Transverse colon (tissue), 4 donors: Measurements from ENCODE around the gene NHERF2. TPM values are rescaled to one million over a fixed set of nuclear protein-coding genes. Genes with fewer than 3 reads are reported as not detected.

ENCODE experiments used
- DNase-seq: peaks from one replicate; pipeline ENCODE4 v3.0.0-alpha.2; 2019
- H3K27ac ChIP-seq, 4 donors: fragments of 200-600 bp; sonication (generic); 2 replicates each; pipeline ENCODE4 v1.5.1; 2016 to 2018; ENCODE audit warnings: inconsistent platforms in 4 of 4
- H3K27me3 ChIP-seq: fragments of 200-600 bp; sonication (generic); 2 replicates; pipeline ENCODE4 v1.5.1; 2017; ENCODE audit warnings: inconsistent platforms
- H3K36me3 ChIP-seq, 4 donors: fragments of 200-600 bp; sonication (generic); 2 replicates each; pipeline ENCODE4 v1.5.1; 2017 to 2019; ENCODE audit warnings: inconsistent platforms in 4 of 4
- H3K4me1 ChIP-seq, 4 donors: fragments of 200-600 bp; sonication (generic); 2 replicates each; pipeline ENCODE4 v1.5.1; 2017 to 2020; ENCODE audit warnings: inconsistent platforms in 4 of 4
- H3K4me3 ChIP-seq, 4 donors: fragments of 200-600 bp; sonication (generic); 1 replicate in 1 of 4; 2 replicates in 3 of 4; pipeline versions ENCODE4 v1.5.1 to v1.6.1; 2017 to 2019; ENCODE audit warnings: inconsistent platforms in 4 of 4
- H3K9me3 ChIP-seq, 2 donors: fragments of 200-600 bp; sonication (generic); 2 replicates each; pipeline ENCODE4 v1.5.1; 2017 to 2019; ENCODE audit warnings: inconsistent platforms in 2 of 2
- CTCF ChIP-seq, 5 experiments: fragments of 200-600 bp in 3 of 5; fragments of 450-650 bp in 2 of 5; sonication (generic) in 3 of 5; IDR thresholded peaks; 1 replicate in 2 of 5; 2 replicates in 3 of 5; pipeline ENCODE4 v1.5.1; 2016 to 2017; ENCODE audit warnings: antibody characterized with exemption in 5 of 5, inconsistent platforms in 3 of 5, mild to moderate bottlenecking in 2 of 5, moderate library complexity in 1 of 5
- EP300 ChIP-seq: sonication (generic); formaldehyde crosslinking; IDR thresholded peaks from one replicate; pipeline ENCODE4 v1.6.1; 2017; ENCODE audit warnings: antibody characterized with exemption, low read depth
- POLR2A ChIP-seq: fragments of 450-650 bp; IDR thresholded peaks from one replicate; pipeline ENCODE4 v1.6.1; 2016; ENCODE audit warnings: antibody characterized with exemption, mild to moderate bottlenecking, moderate library complexity
- POLR2AphosphoS5 ChIP-seq, 3 donors: sonication (generic); formaldehyde crosslinking; IDR thresholded peaks; one replicate each; pipeline ENCODE4 v1.6.1; 2016; ENCODE audit warnings: antibody characterized with exemption in 3 of 3
- WGBS, 2 donors: methylation state at CpG; one replicate each; pipeline ENCODE4 v1.1.5; 2018; ENCODE audit warnings: low coverage in 1 of 2; 5-methylcytosine and 5-hydroxymethylcytosine counted together
- in situ Hi-C, 4 donors: fragments of 200-750 bp; cut with MboI; loops; one replicate each; pipeline versions ENCODE4 v1.15.0 to v1.15.1; 2017; ENCODE audit warnings: low sequenced_read_pairs in 3 of 4, low pct_ligation_motif_present in 1 of 4, low pct_unique_long_range_greater_than_20kb in 1 of 4
- intact Hi-C: fragments of 100-400 bp; cut with DNase I; formaldehyde crosslinking; loops from one replicate; pipeline ENCODE4 v1.15.1; 2023; ENCODE audit warnings: low total_unique reads
- total RNA-seq, 4 donors: library from RNA; depleted of rRNA; stranded (reverse); fragments of >200 nt; gene quantifications; one replicate each; pipeline ENCODE4 v1.1.0, GENCODE V29; 2016

NHERF2 gene
- total RNA-seq, 4 donors from 2014 or later: 3.7 to 61.9 (median 29.8) TPM

- intact Hi-C loops: no loop called here
- Histone ChIP-seq H3K27me3 (no peaks in the 10 kb centered on the region), H3K27ac (peak overlapping the region in 3 of 4 donors; percentile 31 to 60 (median 58)), H3K9me3 (no peaks in the 10 kb centered on the region), H3K36me3 (peaks cover 0 to 8% (median 4%) of the 10 kb centered on the region in 4 donors), H3K4me3 (no peak overlapping the region), H3K4me1 (peaks cover 0 to 18% (median 9%) of the 10 kb centered on the region in 4 donors)
- in situ Hi-C loops: no loop called here
- WGBS, 2 donors: 64 to 76% methylated on average over 8 to 24 of the region's 32 CpGs
- TF ChIP-seq EP300 (no peak), POLR2AphosphoS5 (IDR thresholded peaks at IDR 0.05) (peak; percentile 19 to 32 (median 22)), CTCF (IDR thresholded peaks at IDR 0.05) (peak in 3 of 5 experiments; percentile 18 to 36 (median 25)), POLR2A (no peak)
- DNase-seq: peak; percentile 50
Observed at GRCh38 chr16:2082171-2082982, 55.7 kb downstream of the NHERF2 start.

GRCh38 chr16:2082983-2083364 is 56.3 kb downstream of the NHERF2 start:
- H3K36me3 ChIP-seq: peaks cover 0 to 8% (median 4%) of the 10 kb centered on the region in 4 donors
- no peak overlapping the region for H3K4me3 ChIP-seq
- WGBS, 2 donors: 70% methylated on average over 16 of the region's 16 CpGs; no CpG with 5 or more reads in 1 of the 2 donors
- in situ Hi-C loops (no loop called here), intact Hi-C loops (no loop called here)
- no peaks in the 10 kb centered on the region for H3K27me3 ChIP-seq
- TF ChIP-seq EP300 (no peak), CTCF (IDR thresholded peaks at IDR 0.05) (no peak), POLR2AphosphoS5 (IDR thresholded peaks at IDR 0.05) (no peak), POLR2A (no peak)
- H3K27ac ChIP-seq: peak overlapping the region in 3 of 4 donors; percentile 31 to 60 (median 58)
- H3K4me1 ChIP-seq: peaks cover 0 to 19% (median 11%) of the 10 kb centered on the region in 4 donors
- no peak for DNase-seq
- no peaks in the 10 kb centered on the region for H3K9me3 ChIP-seq

GRCh38 chr16:2083409-2083808 is 56.7 kb downstream of the NHERF2 start:
- Histone ChIP-seq H3K36me3 (peaks cover 0 to 8% (median 4%) of the 10 kb centered on the region in 4 donors), H3K27ac (peak overlapping the region in 3 of 4 donors; percentile 31 to 60 (median 58)), H3K4me1 (peaks cover 0 to 19% (median 11%) of the 10 kb centered on the region in 4 donors), H3K9me3 (no peaks in the 10 kb centered on the region), H3K27me3 (no peaks in the 10 kb centered on the region), H3K4me3 (no peak overlapping the region)
- in situ Hi-C loops (no loop called here), intact Hi-C loops (no loop called here)
- WGBS, 2 donors: 84% methylated on average over 16 of the region's 19 CpGs; no CpG with 5 or more reads in 1 of the 2 donors
- TF ChIP-seq POLR2AphosphoS5 (IDR thresholded peaks at IDR 0.05) (no peak), POLR2A (no peak), CTCF (IDR thresholded peaks at IDR 0.05) (no peak), EP300 (no peak)
- DNase-seq: no peak

- H3K4me3 ChIP-seq: no peak overlapping the region
- no peaks in the 10 kb centered on the region for H3K27me3 ChIP-seq
- intact Hi-C loops (no loop called here), in situ Hi-C loops (no loop called here)
- TF ChIP-seq POLR2AphosphoS5 (IDR thresholded peaks at IDR 0.05) (no peak), CTCF (IDR thresholded peaks at IDR 0.05) (no peak), EP300 (no peak)
- H3K4me1 ChIP-seq: peaks cover 0 to 20% (median 12%) of the 10 kb centered on the region in 4 donors
- DNase-seq: no peak
- peaks cover 0 to 9% (median 4%) of the 10 kb centered on the region in 4 donors for H3K36me3 ChIP-seq
- WGBS, 2 donors: 91 to 100% methylated on average over 4 to 43 of the region's 44 CpGs
- no peak overlapping the region for H3K27ac ChIP-seq
- H3K9me3 ChIP-seq: no peaks in the 10 kb centered on the region
Observed at GRCh38 chr16:2083876-2084780, 57.4 kb downstream of the NHERF2 start.
